Progenitor cell of endocrine pancreas (in vitro differentiated cells): Measurements from ENCODE around the gene TFEB. TPM values are rescaled to one million over a fixed set of nuclear protein-coding genes. Genes with fewer than 3 reads are reported as not detected.
A peak's percentile ranks its signal among the peaks of the same experiment; 100 is the strongest.

Experiments
- DNase-seq: peaks from one replicate; pipeline ENCODE4 v3.0.0; 2021; ENCODE audit warnings: low spot score; ENCODE audit not compliant: unreplicated experiment
- H3K27ac Mint-ChIP-seq: 2 replicates; pipeline ENCODE4 v1.8.0; 2021; ENCODE audit warnings: mild to moderate bottlenecking, moderate library complexity, mixed read lengths
- H3K27me3 Mint-ChIP-seq: 2 replicates; pipeline ENCODE4 v1.8.0; 2021; ENCODE audit warnings: mixed read lengths
- H3K36me3 Mint-ChIP-seq: 2 replicates; pipeline ENCODE4 v1.8.0; 2022; ENCODE audit warnings: mixed read lengths; ENCODE audit not compliant: insufficient read depth
- H3K4me1 Mint-ChIP-seq: 2 replicates; pipeline ENCODE4 v1.8.0; 2021; ENCODE audit warnings: low read depth, mixed read lengths
- H3K4me3 Mint-ChIP-seq: 2 replicates; pipeline ENCODE4 v1.8.0; 2021; ENCODE audit warnings: low read depth, mild to moderate bottlenecking, moderate library complexity, mixed read lengths
- H3K9me3 Mint-ChIP-seq: 2 replicates; pipeline ENCODE4 v1.8.0; 2021; ENCODE audit warnings: low read depth, mixed read lengths
- CTCF ChIP-seq: fragments of 200-600 bp; sonication (generic); IDR thresholded peaks from one replicate; pipeline ENCODE4 v1.5.0; 2021; ENCODE audit warnings: antibody characterized with exemption, mild to moderate bottlenecking; ENCODE audit not compliant: unreplicated experiment
- total RNA-seq: library from RNA; stranded (reverse); gene quantifications from 2 replicates; pipeline ENCODE4 v1.2.1, GENCODE V29; 2021

TFEB gene
- total RNA-seq, 1 donor from 2014 or later: 0.48 TPM

- no peaks in the 10 kb centered on the region for H3K9me3 Mint-ChIP-seq
- H3K4me1 Mint-ChIP-seq: peaks cover 7% of the 10 kb centered on the region
These were observed 3.6 kb upstream of the TFEB start for GRCh38 chr6:41739041-41739440.

DNA sequence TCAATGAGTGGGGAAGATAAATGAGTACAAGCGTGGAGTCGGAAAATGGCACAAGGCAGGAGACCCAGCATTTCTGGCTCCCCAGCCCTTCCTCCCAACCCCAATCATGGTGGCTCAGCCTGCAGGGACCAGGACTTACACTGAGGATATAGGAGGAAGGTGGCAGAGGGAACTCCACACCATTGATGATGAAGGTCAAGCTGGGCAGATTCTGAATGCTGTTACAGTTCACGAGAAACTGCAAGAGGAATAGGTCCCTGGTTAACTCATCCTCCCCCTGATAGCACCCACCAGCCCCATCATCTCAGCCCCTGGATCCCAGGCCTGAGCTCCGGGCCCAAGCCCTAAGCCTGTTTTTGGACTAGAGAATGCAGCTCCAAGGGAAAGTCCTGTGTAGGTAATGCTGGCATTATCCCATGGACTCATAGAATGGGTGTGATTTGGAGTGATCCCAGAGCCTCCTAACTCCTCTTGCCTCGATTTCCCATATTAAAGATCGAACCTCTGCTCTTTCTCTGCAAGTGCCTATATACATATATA is 2.3 kb upstream of the TFEB start:
- H3K36me3 Mint-ChIP-seq: no peaks in the 10 kb centered on the region
- H3K4me3 Mint-ChIP-seq: no peak overlapping the region
- H3K27me3 Mint-ChIP-seq: peaks cover 16% of the 10 kb centered on the region
- H3K4me1 Mint-ChIP-seq: peaks cover 7% of the 10 kb centered on the region
- no peak for DNase-seq
- TF ChIP-seq CTCF: no peak
- H3K9me3 Mint-ChIP-seq: no peaks in the 10 kb centered on the region
- no peak overlapping the region for H3K27ac Mint-ChIP-seq

More at GRCh38 chr6:41739041-41739440, 3.6 kb upstream of the TFEB start:
- no peaks in the 10 kb centered on the region for H3K36me3 Mint-ChIP-seq
- H3K27me3 Mint-ChIP-seq: peaks cover 9% of the 10 kb centered on the region
- no peak for TF ChIP-seq CTCF
- no peak overlapping the region for H3K4me3 Mint-ChIP-seq
- DNase-seq: no peak
- H3K27ac Mint-ChIP-seq: no peak overlapping the region

- H3K4me1 Mint-ChIP-seq: peaks cover 7% of the 10 kb centered on the region
- no peak for TF ChIP-seq CTCF
These were observed 1.6 kb upstream of the TFEB start for GRCh38 chr6:41736800-41737555.

DNA sequence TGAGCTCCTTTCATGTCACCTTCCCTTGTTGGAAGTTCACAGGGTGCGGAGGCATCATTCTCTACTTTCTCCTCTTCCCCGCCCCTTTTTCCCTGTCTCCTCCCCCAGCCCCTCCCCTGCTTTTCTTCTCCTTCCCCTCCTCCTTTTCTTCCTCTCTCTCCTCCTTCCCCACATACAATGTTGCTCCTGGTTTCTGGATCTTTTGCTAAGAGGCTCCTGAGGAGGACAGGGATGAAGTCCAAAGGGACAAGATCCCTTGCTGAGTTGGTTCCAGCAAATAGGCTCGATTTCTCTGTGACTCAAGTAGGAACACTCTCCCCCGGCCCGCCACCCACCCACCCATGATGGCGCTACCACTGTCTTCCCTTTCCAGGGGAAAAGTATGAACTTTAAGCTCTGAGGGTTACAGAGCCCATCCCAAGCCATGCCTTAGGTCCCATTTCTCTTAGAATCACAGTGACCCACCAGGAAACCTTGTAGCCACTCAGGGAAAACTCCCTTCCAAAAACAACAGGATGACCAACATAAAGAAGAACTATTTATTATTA is 852 bp upstream of the TFEB start:
- no peak for DNase-seq
- H3K4me1 Mint-ChIP-seq: peaks cover 2% of the 10 kb centered on the region
- TF ChIP-seq CTCF: no peak
- H3K4me3 Mint-ChIP-seq: no peak overlapping the region
- H3K27me3 Mint-ChIP-seq: peaks cover 22% of the 10 kb centered on the region
- H3K27ac Mint-ChIP-seq: no peak overlapping the region
- no peaks in the 10 kb centered on the region for H3K36me3 Mint-ChIP-seq
- H3K9me3 Mint-ChIP-seq: no peaks in the 10 kb centered on the region

More at GRCh38 chr6:41736800-41737555, 1.6 kb upstream of the TFEB start:
- no peaks in the 10 kb centered on the region for H3K36me3 Mint-ChIP-seq
- peaks cover 21% of the 10 kb centered on the region for H3K27me3 Mint-ChIP-seq
- H3K4me3 Mint-ChIP-seq: no peak overlapping the region
- H3K9me3 Mint-ChIP-seq: no peaks in the 10 kb centered on the region
- DNase-seq: no peak
- no peak overlapping the region for H3K27ac Mint-ChIP-seq

GRCh38 chr6:41734666-41735426 is 562 bp downstream of the TFEB start:
- H3K27me3 Mint-ChIP-seq: peaks cover 29% of the 10 kb centered on the region
- TF ChIP-seq CTCF: no peak
- H3K4me3 Mint-ChIP-seq: peak overlapping the region; percentile 51
- H3K4me1 Mint-ChIP-seq: peaks cover 2% of the 10 kb centered on the region
- DNase-seq: no peak
- H3K27ac Mint-ChIP-seq: no peak overlapping the region
- no peaks in the 10 kb centered on the region for H3K36me3 Mint-ChIP-seq
- no peaks in the 10 kb centered on the region for H3K9me3 Mint-ChIP-seq
